Astrocyte of the spinal cord (primary cell): ENCODE measurements around the gene TSHR.
A peak's percentile ranks its signal among the peaks of the same experiment; 100 is the strongest.

ENCODE experiments used
- DNase-seq: peaks from one replicate; pipeline ENCODE4 v3.0.0; 2011; ENCODE audit warnings: low read depth, low spot score
- H3K4me3 ChIP-seq: 2 replicates; pipeline ENCODE4 v1.5.1; 2011; ENCODE audit warnings: low read depth, mild to moderate bottlenecking, low read length, moderate library complexity
- in situ Hi-C: cut with HindIII; loops from 2 replicates; pipeline ENCODE4 v1.10.0; 2017; ENCODE audit warnings: low sequenced_read_pairs
- TF ChIP-seq, protein P1 (sequence below): IDR thresholded peaks from 2 replicates; pipeline ENCODE4 v1.5.1; 2012; ENCODE audit warnings: low read depth, mild to moderate bottlenecking, low read length, inconsistent platforms

TSHR gene

GRCh38 chr14:81161088-81161487 lies 205.7 kb downstream of the TSHR start:
- in situ Hi-C loops: no loop called here
- no peak overlapping the region for H3K4me3 ChIP-seq
- TF ChIP-seq, protein P1, sequence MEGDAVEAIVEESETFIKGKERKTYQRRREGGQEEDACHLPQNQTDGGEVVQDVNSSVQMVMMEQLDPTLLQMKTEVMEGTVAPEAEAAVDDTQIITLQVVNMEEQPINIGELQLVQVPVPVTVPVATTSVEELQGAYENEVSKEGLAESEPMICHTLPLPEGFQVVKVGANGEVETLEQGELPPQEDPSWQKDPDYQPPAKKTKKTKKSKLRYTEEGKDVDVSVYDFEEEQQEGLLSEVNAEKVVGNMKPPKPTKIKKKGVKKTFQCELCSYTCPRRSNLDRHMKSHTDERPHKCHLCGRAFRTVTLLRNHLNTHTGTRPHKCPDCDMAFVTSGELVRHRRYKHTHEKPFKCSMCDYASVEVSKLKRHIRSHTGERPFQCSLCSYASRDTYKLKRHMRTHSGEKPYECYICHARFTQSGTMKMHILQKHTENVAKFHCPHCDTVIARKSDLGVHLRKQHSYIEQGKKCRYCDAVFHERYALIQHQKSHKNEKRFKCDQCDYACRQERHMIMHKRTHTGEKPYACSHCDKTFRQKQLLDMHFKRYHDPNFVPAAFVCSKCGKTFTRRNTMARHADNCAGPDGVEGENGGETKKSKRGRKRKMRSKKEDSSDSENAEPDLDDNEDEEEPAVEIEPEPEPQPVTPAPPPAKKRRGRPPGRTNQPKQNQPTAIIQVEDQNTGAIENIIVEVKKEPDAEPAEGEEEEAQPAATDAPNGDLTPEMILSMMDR: no peak
- no peak for DNase-seq

GRCh38 chr14:81161749-81162148 lies 206.3 kb downstream of the TSHR start:
- DNase-seq: no peak
- TF ChIP-seq, protein P1: no peak

DNA sequence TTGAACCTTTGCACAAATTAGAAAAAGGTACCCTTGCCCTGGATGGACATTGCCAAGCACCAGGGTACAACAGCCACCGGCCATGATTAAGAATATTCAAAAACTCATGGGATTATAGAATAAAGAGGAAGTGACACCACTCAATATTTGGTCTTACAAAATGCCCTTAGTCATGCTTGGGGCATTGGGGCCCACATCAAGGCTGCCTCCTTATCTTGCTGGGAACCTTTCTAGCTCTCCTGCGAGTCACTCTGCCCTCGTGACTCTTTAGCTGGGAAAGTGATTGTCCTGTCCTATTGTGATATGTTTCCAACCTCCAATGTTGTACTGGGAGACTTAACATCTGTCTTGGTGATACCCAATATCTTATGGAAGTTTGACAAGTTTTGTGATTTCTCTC lies 207.5 kb downstream of the TSHR start:
- in situ Hi-C loops: no loop called here
- no peak for DNase-seq

More at GRCh38 chr14:81161749-81162148, 206.3 kb downstream of the TSHR start:
- in situ Hi-C loops: no loop called here
- no peak overlapping the region for H3K4me3 ChIP-seq

DNA sequence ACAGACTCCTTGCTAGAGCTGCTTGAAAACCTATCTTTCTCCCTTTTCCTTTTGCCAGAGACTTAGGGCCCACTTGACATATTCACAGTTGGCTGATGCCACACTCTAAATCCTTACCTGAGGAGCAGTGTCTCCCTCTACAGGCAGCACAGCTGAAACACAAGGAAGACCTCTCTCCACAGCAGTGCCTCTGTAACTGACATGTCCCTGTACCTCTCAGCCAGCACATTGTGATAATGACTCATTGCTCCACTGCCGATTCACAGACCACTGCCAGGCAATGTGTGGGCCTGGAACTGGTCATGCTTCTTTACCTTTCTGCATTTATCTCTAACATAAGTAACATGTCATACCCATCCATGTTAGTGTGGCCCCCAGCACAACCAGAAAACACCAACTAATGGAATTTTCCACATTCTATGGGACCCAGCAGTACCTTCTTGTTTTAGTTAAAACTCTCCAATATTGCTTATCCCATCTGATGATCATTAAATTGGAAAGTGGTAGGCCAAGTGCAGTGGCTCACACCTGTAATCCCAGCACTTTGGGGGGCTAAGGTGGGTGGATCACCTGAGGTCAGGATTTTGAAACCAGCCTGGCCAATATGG lies 208.8 kb downstream of the TSHR start:
- H3K4me3 ChIP-seq: no peak overlapping the region
- in situ Hi-C loops: no loop called here
- TF ChIP-seq, protein P1: peak; percentile 82
- DNase-seq: peak; percentile 69

More for the DNA sequence above, 207.5 kb downstream of the TSHR start:
- H3K4me3 ChIP-seq: no peak overlapping the region
- TF ChIP-seq, protein P1: no peak

DNA sequence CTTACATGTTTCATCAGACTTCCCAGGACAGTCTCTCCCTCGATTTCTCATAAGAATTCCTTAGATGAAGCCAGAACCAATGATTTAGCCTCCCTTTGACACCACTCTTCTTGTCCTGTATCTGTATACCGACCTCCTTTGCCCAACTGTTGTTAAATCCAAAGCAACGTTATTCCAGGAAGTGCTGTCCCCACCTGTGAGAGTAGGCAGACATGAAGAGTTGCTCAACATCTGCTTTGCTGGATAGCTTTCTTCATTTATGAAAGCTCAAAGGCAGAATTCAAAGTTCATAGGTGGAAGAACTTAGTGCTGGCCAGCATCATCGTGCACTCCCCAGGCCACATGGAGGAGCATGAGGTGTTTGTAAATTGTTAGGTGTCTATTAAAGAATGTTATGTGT lies 209.8 kb downstream of the TSHR start:
- no peak for DNase-seq
- in situ Hi-C loops: no loop called here
- no peak overlapping the region for H3K4me3 ChIP-seq
- TF ChIP-seq, protein P1: no peak

DNA sequence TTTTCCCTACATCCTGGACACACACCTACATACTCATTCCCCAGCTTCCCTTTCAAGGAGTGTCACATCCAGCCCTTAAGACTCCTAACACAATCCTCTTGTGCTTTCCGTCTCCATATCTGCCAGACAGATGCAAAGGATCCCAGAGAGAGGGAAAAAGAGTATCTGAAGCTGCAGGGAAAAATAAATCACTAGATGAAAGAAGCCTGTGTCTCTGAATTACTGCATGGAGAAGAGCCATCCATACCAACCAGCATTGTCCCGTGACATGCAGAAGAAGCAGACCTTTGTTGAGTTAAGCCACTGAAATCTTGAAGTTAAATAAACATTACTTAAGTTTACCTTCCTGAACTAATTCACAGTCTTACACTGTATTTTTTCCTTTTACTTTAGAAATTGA lies 210.7 kb downstream of the TSHR start:
- H3K4me3 ChIP-seq: no peak overlapping the region
- TF ChIP-seq, protein P1: no peak
- in situ Hi-C loops: no loop called here
- DNase-seq: no peak
